ENCODE measurements around the gene PCSK5. TPM values are rescaled to one million over a fixed set of nuclear protein-coding genes. Genes with fewer than 3 reads are reported as not detected.

Gene PCSK5
- total RNA-seq, 1 experiment from 2014 or later = 7.5 TPM

GRCh38 chr9:75956161-75956560 is 65.7 kb downstream of the PCSK5 start:
- Histone ChIP-seq H3K27me3 (ENCODE audit: insufficient read depth, low read length) (no peaks in the 10 kb centered on the region), H3K4me1 (ENCODE audit: insufficient read depth, low read length) (no peaks in the 10 kb centered on the region)

More at GRCh38 chr9:75956161-75956560, 65.7 kb downstream of the PCSK5 start:
- H2BK12ac ChIP-seq (ENCODE audit: insufficient read length, low read depth, low read length) = no peak overlapping the region
- Mint-ChIP-seq H3K36me3 (ENCODE audit: insufficient read depth in 1 of 3, low read depth in 3 of 3) (peaks cover 0 to 2% (median 0%) of the 10 kb centered on the region in 3 experiments; a peak in 1 of 7 replicates), H3K4me1 (peaks cover 14 to 18% of the 10 kb centered on the region in 2 experiments), H3K4me3 (no peak overlapping the region), H3K9me3 (no peaks in the 10 kb centered on the region), H3K27ac (no peak overlapping the region), H3K27me3 (ENCODE audit: low read depth) (no peaks in the 10 kb centered on the region)
- no peak overlapping the region for H2BK5ac ChIP-seq (ENCODE audit: insufficient read length, low read length)
- no peaks in the 10 kb centered on the region for H3K79me2 ChIP-seq (ENCODE audit: insufficient read depth, low read length)
- no peak overlapping the region for H3K4ac ChIP-seq (ENCODE audit: low read depth, low read length)
- no peak for DNase-seq
- no peak overlapping the region for H3K56ac ChIP-seq (ENCODE audit: insufficient read length, low read depth, low read length)
- H2BK120ac ChIP-seq (ENCODE audit: low read depth, low read length, poor library complexity, severe bottlenecking) = no peak overlapping the region
- no peak overlapping the region for H2BK15ac ChIP-seq (ENCODE audit: low read depth, low read length)
- H2AFZ ChIP-seq (ENCODE audit: low read length) = no peak overlapping the region
- no peak overlapping the region for H3K14ac ChIP-seq (ENCODE audit: insufficient read depth, low read length)
- no peak overlapping the region for H3K18ac ChIP-seq (ENCODE audit: insufficient read length, low read depth, low read length)
- no peak overlapping the region for H4K8ac ChIP-seq (replicated peaks; ENCODE audit: insufficient read length, low read depth, low read length)
- no peak overlapping the region for H3K23ac ChIP-seq (ENCODE audit: insufficient read length, low read depth, low read length)
- TF ChIP-seq CTCF (conservative IDR thresholded peaks at IDR 0.05) = no peak
- WGBS (ENCODE audit: extremely low coverage, insufficient read length, low lambda C conversion rate) = no CpG with 5 or more reads among the region's 1 CpG
- H3K9me3 ChIP-seq (ENCODE audit: control insufficient read depth, low read depth, low read length) = no peaks in the 10 kb centered on the region
- no peak overlapping the region for H2BK20ac ChIP-seq (ENCODE audit: low read depth, low read length, poor library complexity, severe bottlenecking)
- no peak overlapping the region for H2AK5ac ChIP-seq (ENCODE audit: insufficient read length, low read length)
- no peak overlapping the region for H4K5ac ChIP-seq (ENCODE audit: insufficient read length, low read depth, low read length)
- no peak overlapping the region for H3T11ph ChIP-seq (ENCODE audit: low read length)
- no peaks in the 10 kb centered on the region for H3K79me1 ChIP-seq (ENCODE audit: insufficient read depth, low read depth, low read length, poor library complexity, severe bottlenecking)
- no peak overlapping the region for H4K91ac ChIP-seq (ENCODE audit: insufficient read length, low read depth, low read length)
- H3K23me2 ChIP-seq (ENCODE audit: insufficient read length, low read depth, low read length, poor library complexity, severe bottlenecking) = no peaks in the 10 kb centered on the region
- H3K4me2 ChIP-seq (ENCODE audit: insufficient read depth, insufficient read length, low read length) = no peak overlapping the region
- H4K20me1 ChIP-seq (ENCODE audit: control insufficient read depth, insufficient read depth, insufficient read length) = no peaks in the 10 kb centered on the region
- H3K9ac ChIP-seq (ENCODE audit: extremely low read depth, insufficient read length, low read length) = no peak overlapping the region
- no peak overlapping the region for H3K27ac ChIP-seq (ENCODE audit: insufficient read length, low read depth, low read length)

Measured in H9 (cell line).